A673 (cell line): ENCODE results near the gene USHBP1. TPM values are rescaled to one million over a fixed set of nuclear protein-coding genes. Genes with fewer than 3 reads are reported as not detected.

ENCODE experiments used
- BruUV-seq: library from RNA; stranded (reverse); fragments of 400-500 nt; replicated peaks from 2 replicates; lab custom pipeline; 2021; lab: Mats Ljungman, UMichigan
- CTCF ChIA-PET: fragments of 300-600 bp; sonication (Branson Sonifier 250); formaldehyde crosslinking; loops from one replicate; lab custom pipeline; 2022; ENCODE audit warnings: antibody characterized with exemption; lab: Charles Lee
- POLR2A ChIA-PET: fragments of 300-600 bp; sonication (Branson Sonifier 250); formaldehyde crosslinking; loops from one replicate; lab custom pipeline; 2022; ENCODE audit warnings: antibody characterized with exemption; ENCODE audit not compliant: low non-redundant PET; lab: Charles Lee
- DNase-seq: peaks from one replicate; pipeline ENCODE4 v3.0.0-alpha.2; 2015; ENCODE audit warnings: low spot score
- H3K27ac ChIP-seq: fragments of 200-600 bp; sonication (generic); 2 replicates; pipeline ENCODE4 v1.5.1; 2016; ENCODE audit warnings: mixed run types, low read depth, mild to moderate bottlenecking, mixed read lengths, antibody characterized with exemption, low read length; ENCODE audit not compliant: poor library complexity, severe bottlenecking
- H3K27me3 ChIP-seq: fragments of 200-600 bp; sonication (generic); replicated peaks from 2 replicates; pipeline ENCODE4 v1.6.1; 2017; ENCODE audit warnings: mixed run types, low read depth, mild to moderate bottlenecking, mixed read lengths, antibody characterized with exemption, low read length; ENCODE audit not compliant: insufficient read depth, poor library complexity
- H3K36me3 ChIP-seq: fragments of 200-600 bp; sonication (generic); 2 replicates; pipeline ENCODE4 v1.6.1; 2016; ENCODE audit warnings: mixed run types, mild to moderate bottlenecking, mixed read lengths, antibody characterized with exemption, low read length; ENCODE audit not compliant: insufficient read depth, poor library complexity, severe bottlenecking
- H3K4me1 ChIP-seq: fragments of 200-600 bp; sonication (generic); 2 replicates; pipeline ENCODE4 v1.6.1; 2017; ENCODE audit warnings: mixed run types, mild to moderate bottlenecking, mixed read lengths, antibody characterized with exemption, low read length; ENCODE audit not compliant: insufficient read depth, poor library complexity, severe bottlenecking
- H3K4me3 ChIP-seq: fragments of 200-600 bp; sonication (generic); 2 replicates; pipeline ENCODE4 v1.5.1; 2016; ENCODE audit warnings: low read depth, mixed run types, mild to moderate bottlenecking, mixed read lengths, low read length; ENCODE audit not compliant: poor library complexity, severe bottlenecking
- H3K9me3 ChIP-seq: fragments of 200-600 bp; sonication (generic); 2 replicates; pipeline ENCODE4 v1.6.1; 2016; ENCODE audit warnings: mixed run types, low read depth, mild to moderate bottlenecking, mixed read lengths, antibody characterized with exemption, low read length; ENCODE audit not compliant: poor library complexity, severe bottlenecking
- CTCF ChIP-seq: fragments of 300-800, 200-600 bp; sonication (generic); conservative IDR thresholded peaks from 2 replicates; pipeline ENCODE4 v1.5.1; 2017; ENCODE audit warnings: low read depth, mild to moderate bottlenecking, antibody characterized with exemption, low read length, moderate library complexity, mixed read lengths
- EZH2 ChIP-seq: fragments of 200-600 bp; sonication (generic); IDR thresholded peaks from 2 replicates; pipeline ENCODE4 v1.6.1; 2017; ENCODE audit warnings: borderline replicate concordance, low read depth, mild to moderate bottlenecking, mixed read lengths, antibody characterized with exemption, low read length; ENCODE audit not compliant: poor library complexity, severe bottlenecking
- intact Hi-C: fragments of 100-400 bp; cut with micrococcal nuclease; formaldehyde crosslinking; loops from one replicate; pipeline ENCODE4 v1.10.0; 2022; ENCODE audit not compliant: unreplicated experiment
- total RNA-seq: library from RNA; stranded (reverse); gene quantifications from 2 replicates; pipeline ENCODE4 v1.2.3, GENCODE V29; 2021

The USHBP1 gene
- total RNA-seq, 1 experiment from 2014 or later, result not detected

- no peaks in the 10 kb centered on the region for H3K9me3 ChIP-seq
- H3K4me3 ChIP-seq, result no peak overlapping the region
- TF ChIP-seq CTCF (no peak), EZH2 (no peak)
- ChIA-PET CTCF (no interaction called here), POLR2A (no interaction called here)
- peaks cover 17% of the 10 kb centered on the region for H3K36me3 ChIP-seq
- H3K4me1 ChIP-seq, result peaks cover 13% of the 10 kb centered on the region
- H3K27ac ChIP-seq, result no peak overlapping the region
- no peak for DNase-seq
- no peaks in the 10 kb centered on the region for H3K27me3 ChIP-seq
- intact Hi-C loops, result no loop called here
- BruUV-seq, result no TSS peak
These were observed 45.3 kb downstream of the USHBP1 start for GRCh38 chr19:17219286-17219685.

- Histone ChIP-seq H3K27ac (peak overlapping the region; percentile 96), H3K4me3 (peak overlapping the region; percentile 66), H3K9me3 (no peaks in the 10 kb centered on the region), H3K27me3 (no peaks in the 10 kb centered on the region), H3K4me1 (peaks cover 13% of the 10 kb centered on the region), H3K36me3 (peaks cover 17% of the 10 kb centered on the region)
- intact Hi-C loops, result no loop called here
- BruUV-seq, result TSS peak; percentile 55
- ChIA-PET CTCF (no interaction called here), POLR2A (interaction anchor here (0.6 kb wide), 1 partner anchor 1304 kb away, joined by 4 read pairs; no protein-coding TSS in a partner anchor)
- DNase-seq, result no peak
- TF ChIP-seq EZH2, result no peak
- TF ChIP-seq CTCF, result no peak
These were observed 48.4 kb downstream of the USHBP1 start for GRCh38 chr19:17216058-17216670.

- Histone ChIP-seq H3K36me3 (peaks cover 17% of the 10 kb centered on the region), H3K4me3 (peak within 1 kb of the TSS; percentile 66), H3K9me3 (no peaks in the 10 kb centered on the region), H3K27ac (peak within 1 kb of the TSS; percentile 96), H3K4me1 (peaks cover 13% of the 10 kb centered on the region), H3K27me3 (no peaks in the 10 kb centered on the region)
- TF ChIP-seq CTCF (no peak), EZH2 (no peak)
- CTCF ChIA-PET, result no interaction called here
- DNase-seq, result peak; percentile 96
- intact Hi-C loops, result no loop called here
- POLR2A ChIA-PET, result no interaction called here
- no TSS peak for BruUV-seq
These were observed 49.2 kb downstream of the USHBP1 start, which contains the start of gene USE1 for GRCh38 chr19:17215127-17215971. Gene USE1 (plus strand): TSS chr19:17215357. CDS start chr19:17215406, 49 bp downstream.
